Left lobe of liver (tissue), 2 donors: ENCODE data around the gene PRAMEF9. TPM values are rescaled to one million over a fixed set of nuclear protein-coding genes. Genes with fewer than 3 reads are reported as not detected.
A peak's percentile ranks its signal among the peaks of the same experiment; 100 is the strongest.
"Not testable (repeated sequence)": the region's sequence is repeated elsewhere in the genome, so short reads cannot be mapped to it uniquely, and the experiment has no call there.

Experiments used
- ATAC-seq: fragments of 200-7000 bp; cut with Tn5 transposase; one replicate; pipeline ENCODE4 v1.9.1; 2020; ENCODE audit warnings: mild to moderate bottlenecking, moderate library complexity
- DNase-seq: peaks from one replicate; pipeline ENCODE4 v3.0.0-alpha.2; 2020; ENCODE audit warnings: low spot score
- total RNA-seq: library from RNA; stranded (reverse); gene quantifications from one replicate; pipeline ENCODE4 v1.2.1, GENCODE V29; 2021
- donor health status: DM: no; HTN: no; CAD: no; lungs with moderate emphysema.
- donor health status: DM: no; HTN: yes; CAD: no.

Gene PRAMEF9
- not detected for total RNA-seq

DNA sequence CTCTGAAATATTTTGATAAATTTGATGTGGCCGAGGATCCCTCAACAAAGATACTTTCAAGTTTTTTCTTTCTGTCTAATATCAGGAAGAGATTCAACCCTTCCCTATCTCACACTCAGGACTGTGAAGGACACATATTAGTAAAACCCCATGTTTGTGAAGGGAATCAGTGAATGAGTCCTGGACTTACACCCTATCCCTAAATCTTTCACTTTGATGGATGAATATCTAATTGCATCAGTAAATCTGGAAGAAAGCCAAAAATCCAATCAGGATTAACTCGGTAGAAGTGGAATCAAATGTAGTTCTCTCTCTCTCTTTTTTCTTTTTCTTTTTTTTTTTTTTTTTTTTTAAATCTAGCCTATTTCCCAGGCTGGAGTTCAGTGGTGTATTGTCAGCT lies at the start of gene PRAMEF9:
Gene PRAMEF9, plus strand, starts transcription at position 301 of the 400 bp plus-strand sequence. CDS start 3,433 bp downstream, outside the sequence.
- ATAC-seq, DNase-seq: not testable (repeated sequence)

DNA sequence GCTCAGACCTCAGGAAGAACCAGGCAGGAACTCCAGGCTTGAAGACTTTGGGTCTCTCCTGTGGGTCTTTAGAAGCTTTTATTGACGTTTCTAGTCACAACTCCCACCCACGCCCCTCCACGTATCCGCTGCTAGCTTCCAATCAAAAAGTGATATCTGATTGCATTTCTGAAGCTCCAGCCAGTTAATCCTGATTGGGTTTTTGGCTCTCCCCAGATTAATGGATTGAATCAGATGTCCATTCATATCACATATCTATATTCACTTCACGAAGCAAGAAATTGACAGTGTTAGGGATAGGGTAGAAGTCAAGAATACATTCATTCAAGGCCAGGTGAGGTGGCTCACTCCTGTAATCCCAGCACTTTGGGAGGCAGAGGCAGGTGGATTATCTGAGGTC lies 15.7 kb upstream of the PRAMEF9 start, which contains the start of gene PRAMEF26:
Gene PRAMEF26, minus strand, starts transcription at position 101 of the 400 bp plus-strand sequence. CDS start 2,914 bp downstream, outside the sequence.
- not testable (repeated sequence) for ATAC-seq, DNase-seq

DNA sequence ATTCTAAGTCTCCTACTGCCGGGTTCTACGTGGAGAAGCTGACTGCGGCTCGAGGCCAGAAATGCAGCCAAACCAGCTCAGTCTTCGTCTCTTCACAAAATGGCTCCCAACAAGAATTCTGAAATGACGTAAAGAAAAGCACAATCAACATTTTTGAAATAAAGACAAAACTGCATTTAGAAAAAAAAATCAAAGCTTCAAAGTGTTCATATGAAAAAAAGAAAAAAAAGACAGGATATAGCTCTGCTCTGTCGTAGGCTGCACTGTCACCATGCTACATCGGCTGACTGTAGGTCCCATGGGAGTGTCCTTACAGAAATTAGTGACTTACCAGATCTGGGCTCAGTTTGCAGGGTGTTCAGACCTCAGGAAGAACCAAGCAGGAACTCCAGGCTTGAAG lies 6.1 kb upstream of the PRAMEF9 start, which contains the start of gene HNRNPCL4:
Gene HNRNPCL4, minus strand, starts transcription at position 101 of the 400 bp plus-strand sequence. CDS start 164 bp downstream, outside the sequence.
- ATAC-seq, DNase-seq: not testable (repeated sequence)

DNA sequence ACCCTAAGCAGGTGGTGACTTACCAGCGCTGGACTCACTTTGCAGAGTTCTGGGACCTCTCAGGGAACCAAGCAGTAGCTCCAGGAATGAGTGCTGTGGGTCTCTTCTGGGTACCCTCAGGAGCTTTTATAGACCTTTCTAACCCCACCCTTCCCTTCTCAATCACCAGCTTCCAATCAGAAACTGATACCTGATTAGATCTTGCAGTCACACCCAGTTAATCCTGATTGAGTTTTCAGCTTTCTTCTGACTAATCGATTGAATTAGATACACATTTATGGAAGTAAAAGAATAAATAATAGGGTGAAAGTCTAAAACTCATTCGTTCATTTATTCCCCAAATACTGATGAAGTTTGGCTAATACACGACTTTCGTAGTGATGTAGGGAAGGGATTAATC lies 29.7 kb downstream of the PRAMEF9 start, which contains the start of gene PRAMEF13:
Gene PRAMEF13, minus strand, starts transcription at position 101 of the 400 bp plus-strand sequence. CDS start 1,820 bp downstream, outside the sequence.
- ATAC-seq, DNase-seq: not testable (repeated sequence)

DNA sequence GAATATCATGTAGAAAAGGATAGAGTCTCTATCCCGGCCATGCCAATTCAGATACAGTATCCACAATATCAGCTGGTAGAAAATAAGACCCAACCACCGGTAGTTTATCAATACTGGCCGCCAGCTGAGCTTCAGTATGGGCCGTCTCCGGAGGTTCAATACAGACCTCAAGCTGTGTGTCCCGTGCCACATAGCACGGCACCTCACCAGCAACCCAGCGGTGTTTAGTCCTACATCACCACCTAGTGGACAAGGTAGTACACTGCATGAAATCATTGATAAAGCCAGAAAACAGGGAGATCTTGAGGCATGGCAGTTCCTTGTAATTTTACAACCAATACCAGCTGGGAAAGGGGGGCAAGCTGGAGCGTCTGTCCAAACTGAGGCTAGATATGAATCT lies 37.1 kb downstream of the PRAMEF9 start:
- not testable (repeated sequence) for DNase-seq
- peak; percentile 87 for ATAC-seq

DNA sequence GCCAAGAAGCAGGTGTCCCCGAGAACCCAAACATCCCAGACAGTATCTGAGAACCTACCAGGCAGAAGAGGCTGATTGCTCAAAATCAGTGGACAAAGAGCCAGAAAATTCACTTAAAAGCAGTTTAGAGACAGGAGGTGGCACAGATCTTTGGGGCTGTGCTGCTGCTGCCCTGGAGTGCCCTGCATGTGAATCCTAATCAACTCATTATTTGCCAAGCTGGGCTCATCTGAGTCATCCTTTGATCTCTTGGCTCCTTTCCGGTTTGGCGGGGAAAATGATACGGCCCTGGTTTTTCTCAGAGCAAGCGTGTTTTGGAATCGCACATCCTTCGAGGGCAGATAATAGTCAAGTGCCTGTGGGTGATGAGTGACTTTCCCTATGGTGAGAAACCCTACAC lies 45.0 kb downstream of the PRAMEF9 start:
- not testable (repeated sequence) for DNase-seq
- ATAC-seq = peak; percentile 65

DNA sequence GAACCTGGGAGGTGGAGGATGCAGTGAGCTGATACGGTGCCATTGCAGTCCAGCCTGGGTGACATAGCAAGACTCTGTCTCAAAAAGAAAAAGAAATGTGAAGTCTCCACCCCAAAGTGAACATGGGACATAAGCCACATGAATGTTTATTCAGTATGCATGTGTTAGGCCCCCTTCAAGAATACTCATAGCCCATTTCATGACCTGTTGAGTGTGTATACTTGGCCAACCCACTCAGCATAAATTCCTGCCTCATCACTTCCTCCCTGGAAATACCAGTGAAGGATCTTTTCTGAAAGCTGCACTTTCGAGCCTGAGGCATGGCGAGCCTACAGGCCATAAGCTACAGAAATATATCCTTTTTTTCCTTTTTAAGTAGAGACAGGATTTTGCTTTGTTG lies 47.6 kb downstream of the PRAMEF9 start:
- not testable (repeated sequence) for ATAC-seq, DNase-seq

DNA sequence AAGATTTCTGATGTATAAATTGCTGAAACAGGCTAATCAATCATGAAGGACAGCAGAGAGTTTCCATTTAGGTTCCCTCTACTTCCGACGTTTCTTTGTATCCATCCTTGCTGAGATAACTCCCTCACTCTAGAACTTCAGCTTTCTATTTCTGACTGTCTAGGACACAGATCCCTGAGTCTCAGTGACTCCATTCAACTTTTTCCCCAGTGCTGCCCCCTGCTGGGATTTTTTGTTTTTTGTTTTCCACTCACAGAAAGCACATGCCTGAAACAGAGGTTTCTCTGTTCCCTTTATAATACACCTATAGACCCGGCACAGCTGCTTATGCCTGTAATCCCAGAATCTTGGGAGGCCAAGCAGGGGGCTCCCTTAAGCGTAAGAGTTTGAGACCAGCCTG lies 51.1 kb downstream of the PRAMEF9 start:
- not testable (repeated sequence) for DNase-seq
- peak; percentile 59 for ATAC-seq

DNA sequence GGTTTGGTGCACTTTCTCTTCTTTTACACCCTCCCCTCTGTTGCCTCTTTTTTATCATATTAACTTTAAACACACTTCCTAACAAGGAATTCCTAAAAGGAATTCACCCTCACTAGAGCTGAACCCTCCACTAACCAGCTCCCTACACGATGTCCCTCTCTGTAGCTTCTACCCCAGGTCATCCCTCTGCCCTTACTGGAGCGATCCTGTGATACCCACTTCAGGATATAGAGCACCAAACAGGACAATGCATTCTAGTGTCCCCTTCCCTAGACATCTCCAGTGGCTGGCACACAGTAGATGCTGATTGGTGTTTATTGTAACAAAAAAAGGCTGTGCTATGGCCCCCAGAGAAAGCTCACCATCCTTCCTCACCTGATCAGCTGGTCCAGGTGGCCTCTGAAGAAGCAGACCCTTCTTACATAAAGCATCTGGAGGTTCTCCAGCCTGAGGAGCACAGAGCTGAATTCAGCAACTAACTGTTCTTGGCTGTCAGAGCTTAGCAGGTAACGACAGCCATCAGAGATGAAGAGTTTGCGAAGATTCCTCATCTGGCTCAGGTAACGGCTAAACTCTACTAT lies 52.9 kb downstream of the PRAMEF9 start:
- ATAC-seq (no peak), DNase-seq (peak; percentile 31)

DNA sequence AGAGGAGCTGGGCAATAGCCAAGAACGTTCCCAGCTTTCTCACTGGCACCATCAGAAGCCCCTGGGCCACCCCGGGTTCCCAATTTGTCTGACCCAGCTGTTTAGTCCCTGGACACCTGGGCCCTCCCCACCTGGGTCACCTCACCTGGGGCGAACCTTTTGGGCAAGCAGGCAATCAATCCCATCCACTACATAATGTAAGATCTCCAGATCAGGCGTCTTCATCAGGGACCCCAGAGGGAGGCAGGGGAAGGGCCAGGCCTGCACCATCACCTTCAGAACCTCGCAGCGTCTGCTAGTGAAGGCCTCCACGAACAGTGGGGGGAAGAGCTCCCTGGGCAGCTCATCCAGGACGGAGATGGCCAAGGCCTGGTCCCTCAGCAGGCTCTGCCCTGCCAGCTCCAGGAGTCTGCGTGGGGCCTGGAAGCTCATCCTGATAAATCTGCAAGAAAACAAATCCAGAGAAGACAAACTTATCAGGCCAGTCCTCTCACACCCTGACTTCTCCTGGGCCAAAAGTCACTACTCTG lies 54.1 kb downstream of the PRAMEF9 start, which contains the start of gene PRAMEF18:
Gene PRAMEF18, minus strand, starts transcription at position 480 of the 530 bp plus-strand sequence. Its CDS starts 48 bp downstream, at position 432.
- ATAC-seq = not testable (repeated sequence)
- DNase-seq = peak; percentile 27

DNA sequence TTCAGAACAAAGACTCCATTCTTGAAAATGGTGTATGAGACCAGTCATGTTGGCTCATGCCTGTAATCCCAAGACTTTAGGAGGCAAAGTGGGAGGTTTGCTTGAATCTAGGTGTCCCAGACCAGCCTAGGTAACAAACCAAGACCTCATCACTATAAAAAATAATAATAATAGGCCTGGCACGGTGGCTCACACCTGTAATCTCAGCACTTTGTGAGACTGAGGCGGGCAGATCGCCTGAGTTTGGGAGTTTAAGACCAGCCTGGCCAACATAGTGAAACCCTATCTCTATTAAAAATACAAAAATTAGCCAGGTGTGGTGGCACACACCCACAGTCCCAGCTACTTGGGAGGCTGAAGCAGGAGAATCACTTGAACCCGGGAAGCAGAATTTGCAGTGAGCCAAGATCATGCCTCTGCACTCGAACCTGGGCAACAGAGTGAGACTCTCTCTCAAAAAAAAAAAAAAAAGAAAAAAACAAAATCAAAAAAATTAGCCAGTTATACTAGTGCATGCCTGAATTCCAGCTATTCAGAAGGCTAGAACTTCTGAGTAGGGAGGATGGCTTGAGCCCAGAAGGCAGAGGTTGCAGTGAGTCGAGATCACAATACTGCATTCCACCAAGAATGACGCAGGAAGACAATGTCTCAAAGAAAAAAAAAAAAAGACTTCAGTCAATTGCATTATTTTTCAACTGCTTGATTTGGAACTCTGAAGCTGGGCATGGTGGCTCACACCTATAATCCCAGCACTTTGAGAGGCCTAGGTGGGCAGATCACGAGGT lies 55.8 kb downstream of the PRAMEF9 start:
- DNase-seq = peak; percentile 27
- not testable (repeated sequence) for ATAC-seq

DNA sequence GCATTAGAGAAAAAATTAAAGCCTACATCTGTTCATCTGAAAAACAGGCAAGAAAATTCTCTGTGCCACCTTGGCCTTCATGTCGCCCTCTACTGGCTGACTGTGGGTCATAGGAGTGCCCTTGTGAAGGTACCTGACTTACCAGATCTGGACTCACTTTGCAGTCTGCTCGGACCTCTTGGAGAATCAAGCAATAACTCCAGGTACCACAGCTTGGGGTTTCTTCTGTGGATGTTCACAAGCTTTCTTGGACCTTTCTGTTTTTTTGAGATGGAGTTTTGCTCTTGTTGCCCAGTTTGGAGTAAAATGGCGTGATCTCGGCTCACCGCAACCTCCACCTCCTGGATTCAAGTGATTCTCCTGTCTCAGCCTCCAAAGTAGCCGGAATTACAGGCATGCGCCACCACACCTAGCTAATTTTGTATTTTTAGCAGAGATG lies 56.7 kb downstream of the PRAMEF9 start:
- ATAC-seq (peak; percentile 82), DNase-seq (peak; percentile 48)

Other genes with a start within 250 kb of the PRAMEF9 start
- gene PRAMEF6, start 224.3 kb upstream of the PRAMEF9 start, total RNA-seq = not detected
- not detected for gene PRAMEF27, start 115.3 kb upstream of the PRAMEF9 start, total RNA-seq
- not detected for gene HNRNPCL3, start 111.1 kb upstream of the PRAMEF9 start, total RNA-seq
- not detected for gene PRAMEF25, start 101.1 kb upstream of the PRAMEF9 start, total RNA-seq
- gene HNRNPCL2, start 55.0 kb upstream of the PRAMEF9 start, total RNA-seq = not detected
- not detected for gene PRAMEF26, start 15.8 kb upstream of the PRAMEF9 start, total RNA-seq
- gene HNRNPCL4, start 6.2 kb upstream of the PRAMEF9 start, total RNA-seq = not detected
- gene PRAMEF13, start 29.6 kb downstream of the PRAMEF9 start, total RNA-seq = not detected
- not detected for gene PRAMEF18, start 54.3 kb downstream of the PRAMEF9 start, total RNA-seq
- not detected for gene PRAMEF5, start 82.3 kb downstream of the PRAMEF9 start, total RNA-seq
- not detected for gene PRAMEF8, start 113.3 kb downstream of the PRAMEF9 start, total RNA-seq
- gene PRAMEF33, start 131.7 kb downstream of the PRAMEF9 start, total RNA-seq = 0.25 TPM
- not detected for gene PRAMEF15, start 143.7 kb downstream of the PRAMEF9 start, total RNA-seq
- not detected for gene PRAMEF14, start 175.3 kb downstream of the PRAMEF9 start, total RNA-seq
- not detected for gene PRAMEF19, start 200.1 kb downstream of the PRAMEF9 start, total RNA-seq
- gene PRAMEF17, start 217.8 kb downstream of the PRAMEF9 start, total RNA-seq = not detected
- not detected for gene PRAMEF20, start 238.6 kb downstream of the PRAMEF9 start, total RNA-seq